Naive B cell (primary cell): ENCODE measurements around the gene FAM9A. TPM values are rescaled to one million over a fixed set of nuclear protein-coding genes. Genes with fewer than 3 reads are reported as not detected.
"Not testable (repeated sequence)": the region's sequence is repeated elsewhere in the genome, so short reads cannot be mapped to it uniquely, and the experiment has no call there.

Experiments
- ATAC-seq, 2 donors: fragments of 150-1000 bp; cut with Tn5 transposase; 2 replicates each; pipeline ENCODE4 v1.10.0; 2021; ENCODE audit warnings: low read depth in 2 of 2, mild to moderate bottlenecking in 2 of 2, moderate library complexity in 2 of 2
- DNase-seq: peaks from one replicate; pipeline ENCODE4 v3.0.0; 2022
- H3K27ac Mint-ChIP-seq, 6 donors: one replicate each; pipeline ENCODE4 v1.8.0; 2020 to 2022; ENCODE audit warnings: mild to moderate bottlenecking in 6 of 6, mixed read lengths in 6 of 6, moderate library complexity in 5 of 6, inconsistent platforms in 2 of 6
- H3K27me3 Mint-ChIP-seq, 3 donors: one replicate each; pipeline ENCODE4 v1.8.0; 2021 to 2022; ENCODE audit warnings: mixed read lengths in 3 of 3, mild to moderate bottlenecking in 1 of 3
- H3K36me3 Mint-ChIP-seq, 2 donors: one replicate each; pipeline ENCODE4 v1.8.0; 2020 to 2022; ENCODE audit warnings: mixed read lengths in 2 of 2, inconsistent platforms in 1 of 2, mild to moderate bottlenecking in 1 of 2
- H3K4me1 Mint-ChIP-seq, 3 donors: one replicate each; pipeline ENCODE4 v1.8.0; 2020 to 2022; ENCODE audit warnings: mixed read lengths in 3 of 3, inconsistent platforms in 1 of 3, mild to moderate bottlenecking in 1 of 3, moderate library complexity in 1 of 3
- H3K4me3 Mint-ChIP-seq, 8 donors: one replicate each; pipeline ENCODE4 v1.8.0; 2020 to 2022; ENCODE audit warnings: mild to moderate bottlenecking in 8 of 8, mixed read lengths in 8 of 8, moderate library complexity in 8 of 8, inconsistent platforms in 2 of 8
- H3K9me3 Mint-ChIP-seq, 7 donors: one replicate each; pipeline ENCODE4 v1.8.0; 2020 to 2022; ENCODE audit warnings: mixed read lengths in 7 of 7, mild to moderate bottlenecking in 5 of 7, inconsistent platforms in 2 of 7, moderate library complexity in 1 of 7
- polyA plus RNA-seq, 6 donors: library from polyadenylated mRNA; unstranded; fragments of 300-500 nt; fragmentation: Illumina TruSeq; gene quantifications; one replicate each; pipeline ENCODE4 v1.2.3, GENCODE V29; 2021; ENCODE audit warnings: low read depth in 6 of 6

Gene FAM9A
- polyA plus RNA-seq, 6 donors from 2014 or later = not detected

- no peak for ATAC-seq
- peak overlapping the region in 1 of 8 donors; percentile 60 for H3K4me3 Mint-ChIP-seq
- peaks cover 0 to 3% (median 0%) of the 10 kb centered on the region in 7 donors for H3K9me3 Mint-ChIP-seq
- no peak for DNase-seq
- H3K36me3 Mint-ChIP-seq = no peaks in the 10 kb centered on the region
- peaks cover 0 to 7% (median 0%) of the 10 kb centered on the region in 3 donors for H3K27me3 Mint-ChIP-seq
- H3K27ac Mint-ChIP-seq = peak overlapping the region in 1 of 6 donors; percentile 36
- peaks cover 0 to 3% (median 0%) of the 10 kb centered on the region in 3 donors for H3K4me1 Mint-ChIP-seq
Observed at GRCh38 chrX:8784162-8784561, 17.0 kb downstream of the FAM9A start.

- no peak for DNase-seq
- H3K4me1 Mint-ChIP-seq = peaks cover 0 to 3% (median 0%) of the 10 kb centered on the region in 3 donors
- H3K4me3 Mint-ChIP-seq = peak overlapping the region in 3 of 8 donors; percentile 42 to 55 (median 53)
- H3K9me3 Mint-ChIP-seq = peaks cover 0 to 3% (median 0%) of the 10 kb centered on the region in 7 donors
- peaks cover 0 to 7% (median 0%) of the 10 kb centered on the region in 3 donors for H3K27me3 Mint-ChIP-seq
- H3K27ac Mint-ChIP-seq = no peak overlapping the region
- H3K36me3 Mint-ChIP-seq = no peaks in the 10 kb centered on the region
- ATAC-seq = no peak
Observed at GRCh38 chrX:8783714-8784098, 17.5 kb downstream of the FAM9A start.

- ATAC-seq (peak in 1 of 2 donors; percentile 46), DNase-seq (peak; percentile 19)
- no peaks in the 10 kb centered on the region for H3K36me3 Mint-ChIP-seq
- peaks cover 0 to 3% (median 0%) of the 10 kb centered on the region in 3 donors for H3K4me1 Mint-ChIP-seq
- peak overlapping the region in 5 of 8 donors; percentile 34 to 61 (median 53) for H3K4me3 Mint-ChIP-seq
- peaks cover 0 to 3% (median 0%) of the 10 kb centered on the region in 7 donors for H3K9me3 Mint-ChIP-seq
- peaks cover 0 to 7% (median 4%) of the 10 kb centered on the region in 3 donors for H3K27me3 Mint-ChIP-seq
- H3K27ac Mint-ChIP-seq = peak overlapping the region in 1 of 6 donors; percentile 44
Observed at GRCh38 chrX:8783097-8783713, 18.0 kb downstream of the FAM9A start.

- Mint-ChIP-seq H3K9me3 (peaks cover 0 to 8% (median 0%) of the 10 kb centered on the region in 7 donors), H3K27me3 (peaks cover 0 to 11% (median 10%) of the 10 kb centered on the region in 3 donors), H3K4me1 (peaks cover 0 to 3% (median 0%) of the 10 kb centered on the region in 3 donors), H3K4me3 (no peak overlapping the region), H3K36me3 (no peaks in the 10 kb centered on the region), H3K27ac (no peak overlapping the region)
- DNase-seq (no peak), ATAC-seq (no peak)
Observed at GRCh38 chrX:8782595-8782994, 18.6 kb downstream of the FAM9A start.

- H3K9me3 Mint-ChIP-seq, DNase-seq, H3K36me3 Mint-ChIP-seq, H3K4me1 Mint-ChIP-seq, ATAC-seq, H3K4me3 Mint-ChIP-seq: not testable (repeated sequence)
- Mint-ChIP-seq H3K27me3 (peaks cover 0 to 12% (median 10%) of the 10 kb centered on the region in 3 donors), H3K27ac (peak overlapping the region in 1 of 6 donors; percentile 69)
Observed at GRCh38 chrX:8781921-8782320, 19.3 kb downstream of the FAM9A start.

GRCh38 chrX:8773117-8773516 lies 28.1 kb downstream of the FAM9A start:
- peaks cover 0 to 6% (median 0%) of the 10 kb centered on the region in 7 donors for H3K9me3 Mint-ChIP-seq
- no peaks in the 10 kb centered on the region for H3K4me1 Mint-ChIP-seq
- ATAC-seq (no peak), DNase-seq (no peak)
- peaks cover 9 to 46% (median 24%) of the 10 kb centered on the region in 3 donors for H3K27me3 Mint-ChIP-seq
- H3K27ac Mint-ChIP-seq = no peak overlapping the region
- no peaks in the 10 kb centered on the region for H3K36me3 Mint-ChIP-seq
- H3K4me3 Mint-ChIP-seq = no peak overlapping the region

GRCh38 chrX:8760021-8760420 lies 41.2 kb downstream of the FAM9A start:
- peaks cover 5 to 16% (median 14%) of the 10 kb centered on the region in 3 donors for H3K27me3 Mint-ChIP-seq
- peaks cover 0 to 13% (median 2%) of the 10 kb centered on the region in 7 donors for H3K9me3 Mint-ChIP-seq
- H3K27ac Mint-ChIP-seq = no peak overlapping the region
- ATAC-seq (no peak), DNase-seq (no peak)
- no peak overlapping the region for H3K4me3 Mint-ChIP-seq
- H3K4me1 Mint-ChIP-seq = no peaks in the 10 kb centered on the region
- peaks cover 0 to 10% of the 10 kb centered on the region in 2 donors for H3K36me3 Mint-ChIP-seq

- not testable (repeated sequence) for H3K4me3 Mint-ChIP-seq, H3K4me1 Mint-ChIP-seq, H3K27ac Mint-ChIP-seq, H3K36me3 Mint-ChIP-seq, DNase-seq, ATAC-seq
- peaks cover 0 to 15% (median 2%) of the 10 kb centered on the region in 7 donors for H3K9me3 Mint-ChIP-seq
- H3K27me3 Mint-ChIP-seq = peaks cover 9 to 13% (median 11%) of the 10 kb centered on the region in 3 donors
Observed at GRCh38 chrX:8758706-8759105, 42.5 kb downstream of the FAM9A start.

GRCh38 chrX:8757609-8758389 lies 43.4 kb downstream of the FAM9A start:
- H3K27ac Mint-ChIP-seq, ATAC-seq, DNase-seq, H3K4me1 Mint-ChIP-seq, H3K4me3 Mint-ChIP-seq, H3K36me3 Mint-ChIP-seq: not testable (repeated sequence)
- H3K9me3 Mint-ChIP-seq = peaks cover 0 to 15% (median 2%) of the 10 kb centered on the region in 7 donors
- peaks cover 8 to 14% (median 9%) of the 10 kb centered on the region in 3 donors for H3K27me3 Mint-ChIP-seq

- H3K27me3 Mint-ChIP-seq = peaks cover 0 to 12% (median 8%) of the 10 kb centered on the region in 3 donors
- no peak overlapping the region for H3K4me3 Mint-ChIP-seq
- no peaks in the 10 kb centered on the region for H3K4me1 Mint-ChIP-seq
- H3K27ac Mint-ChIP-seq = no peak overlapping the region
- DNase-seq (no peak), ATAC-seq (no peak)
- H3K36me3 Mint-ChIP-seq = peaks cover 0 to 10% of the 10 kb centered on the region in 2 donors
- H3K9me3 Mint-ChIP-seq = peaks cover 0 to 15% (median 2%) of the 10 kb centered on the region in 7 donors
Observed at GRCh38 chrX:8755813-8756212, 45.4 kb downstream of the FAM9A start.

- peaks cover 0 to 8% (median 8%) of the 10 kb centered on the region in 3 donors for H3K27me3 Mint-ChIP-seq
- DNase-seq (no peak), ATAC-seq (no peak)
- no peak overlapping the region for H3K4me3 Mint-ChIP-seq
- peak overlapping the region in 1 of 6 donors; percentile 54 for H3K27ac Mint-ChIP-seq
- peaks cover 0 to 15% (median 2%) of the 10 kb centered on the region in 7 donors for H3K9me3 Mint-ChIP-seq
- H3K4me1 Mint-ChIP-seq = no peaks in the 10 kb centered on the region
- peaks cover 0 to 10% of the 10 kb centered on the region in 2 donors for H3K36me3 Mint-ChIP-seq
Observed at GRCh38 chrX:8755116-8755515, 46.1 kb downstream of the FAM9A start.

GRCh38 chrX:8749697-8750096 lies 51.5 kb downstream of the FAM9A start:
- Mint-ChIP-seq H3K9me3 (peaks cover 0 to 2% (median 0%) of the 10 kb centered on the region in 7 donors), H3K36me3 (no peaks in the 10 kb centered on the region), H3K27ac (no peak overlapping the region), H3K4me1 (peaks cover 0 to 5% (median 0%) of the 10 kb centered on the region in 3 donors), H3K4me3 (no peak overlapping the region), H3K27me3 (peaks cover 12 to 19% (median 13%) of the 10 kb centered on the region in 3 donors)
- no peak for DNase-seq
- no peak for ATAC-seq

GRCh38 chrX:8748855-8749254 lies 52.3 kb downstream of the FAM9A start:
- H3K27ac Mint-ChIP-seq = no peak overlapping the region
- H3K4me3 Mint-ChIP-seq = no peak overlapping the region
- ATAC-seq (peak in 1 of 2 donors; percentile 36), DNase-seq (no peak)
- no peaks in the 10 kb centered on the region for H3K36me3 Mint-ChIP-seq
- peaks cover 0 to 5% (median 0%) of the 10 kb centered on the region in 3 donors for H3K4me1 Mint-ChIP-seq
- peaks cover 12 to 15% (median 13%) of the 10 kb centered on the region in 3 donors for H3K27me3 Mint-ChIP-seq
- no peaks in the 10 kb centered on the region for H3K9me3 Mint-ChIP-seq
